ENCODE results near the gene CACNA1C.

CACNA1C gene

DNA sequence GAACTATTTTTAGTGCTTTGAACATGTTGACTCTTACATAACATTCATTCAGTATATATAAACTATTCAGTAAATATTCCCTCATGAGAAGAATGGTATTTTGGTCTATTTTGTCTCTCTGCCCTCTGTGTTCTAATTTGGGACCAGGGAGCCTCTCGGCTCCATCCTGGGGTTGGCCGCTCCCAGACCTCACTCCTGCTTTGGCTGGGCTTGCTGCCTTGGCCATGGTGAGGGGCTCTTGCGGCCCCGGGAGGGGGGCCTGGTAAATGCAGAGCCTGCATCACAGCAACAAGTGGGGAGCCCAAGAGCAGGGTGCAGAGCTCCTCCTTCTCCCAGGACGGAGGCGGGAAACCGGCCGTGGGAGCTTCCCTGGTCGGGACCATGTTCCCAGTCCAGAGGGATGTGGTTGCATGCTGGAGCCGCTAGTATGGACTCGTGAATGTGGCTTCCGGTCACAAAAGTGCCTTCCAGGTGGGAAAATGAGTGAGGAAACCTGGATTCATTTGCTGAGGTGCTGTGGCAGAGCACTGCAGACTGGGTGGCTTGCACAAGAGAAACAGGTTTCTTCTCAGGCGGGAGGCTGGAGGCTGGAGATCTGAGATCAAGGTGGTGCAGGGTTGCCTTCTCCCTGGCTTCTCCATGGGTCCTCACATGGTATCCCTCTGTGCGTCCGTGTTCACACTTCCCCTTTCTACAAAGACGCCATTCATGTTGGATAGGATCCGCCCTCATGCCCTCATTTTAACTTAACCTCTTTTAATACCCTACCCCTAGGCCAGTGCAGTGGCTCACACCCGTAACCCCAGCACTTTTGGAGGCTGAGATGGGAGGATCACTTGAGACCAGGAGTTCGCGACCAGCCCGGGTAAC lies 250.2 kb downstream of the CACNA1C start:
- DNase-seq, result no peak

DNA sequence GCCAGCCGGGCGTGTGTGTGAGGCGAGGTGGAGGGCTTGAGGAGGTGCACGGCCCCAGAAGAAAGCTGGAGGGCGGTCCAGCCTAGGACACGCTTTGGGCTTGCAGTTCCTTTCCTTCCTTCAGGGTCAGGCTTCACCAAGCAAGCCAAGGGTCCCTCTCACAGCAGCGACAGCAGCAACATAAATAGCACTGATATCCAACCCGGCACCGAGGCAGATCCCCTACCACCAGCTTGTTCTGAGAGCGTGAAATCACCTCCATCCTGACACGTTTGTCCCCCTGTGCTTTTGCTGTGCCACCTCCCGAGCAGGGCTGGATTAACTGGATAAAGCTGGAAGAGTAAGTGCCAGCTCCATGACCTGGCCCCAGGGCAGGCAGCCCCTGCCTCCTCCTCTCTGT lies 251.4 kb downstream of the CACNA1C start:
- DNase-seq, result no peak

DNA sequence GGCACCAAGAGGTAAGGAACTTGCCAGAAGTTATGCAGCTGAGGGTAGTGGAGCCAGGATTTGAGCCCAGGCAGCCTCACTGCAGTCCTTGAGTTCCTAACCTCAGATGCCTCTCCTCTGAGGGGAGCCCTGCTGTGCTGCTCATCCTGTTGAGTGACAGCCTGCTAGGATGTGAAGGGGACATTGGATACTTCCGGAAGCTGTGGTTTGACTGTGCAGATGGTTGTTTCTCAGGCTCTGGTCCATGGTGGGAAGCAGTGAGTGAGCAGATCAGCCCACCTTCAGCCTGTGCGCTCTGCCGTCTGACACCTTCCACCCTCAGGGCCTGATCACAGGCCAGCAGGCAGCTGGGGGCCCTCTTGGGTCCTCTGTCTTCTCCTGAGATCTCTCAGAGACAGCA lies 253.2 kb downstream of the CACNA1C start:
- no peak for DNase-seq

DNA sequence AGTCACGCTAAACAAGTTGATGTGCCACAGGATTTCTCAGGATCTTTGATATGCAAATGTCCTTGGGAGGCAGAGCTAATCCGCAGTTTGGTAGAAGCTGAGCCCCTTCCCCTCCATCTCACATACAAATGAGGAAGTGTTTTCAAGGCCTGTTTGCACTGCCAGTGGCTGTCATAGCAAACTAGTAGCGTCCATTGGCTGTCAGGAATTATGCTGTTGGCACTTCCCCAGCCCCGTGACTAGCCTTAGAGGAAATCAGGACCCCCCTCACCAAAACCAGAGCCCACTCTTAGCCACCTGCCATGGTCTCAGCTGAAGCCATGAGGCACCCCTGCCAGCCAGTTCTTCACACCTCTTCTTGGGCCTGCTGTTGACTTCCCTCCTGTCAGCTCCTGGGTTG lies 253.9 kb downstream of the CACNA1C start:
- no peak for DNase-seq

DNA sequence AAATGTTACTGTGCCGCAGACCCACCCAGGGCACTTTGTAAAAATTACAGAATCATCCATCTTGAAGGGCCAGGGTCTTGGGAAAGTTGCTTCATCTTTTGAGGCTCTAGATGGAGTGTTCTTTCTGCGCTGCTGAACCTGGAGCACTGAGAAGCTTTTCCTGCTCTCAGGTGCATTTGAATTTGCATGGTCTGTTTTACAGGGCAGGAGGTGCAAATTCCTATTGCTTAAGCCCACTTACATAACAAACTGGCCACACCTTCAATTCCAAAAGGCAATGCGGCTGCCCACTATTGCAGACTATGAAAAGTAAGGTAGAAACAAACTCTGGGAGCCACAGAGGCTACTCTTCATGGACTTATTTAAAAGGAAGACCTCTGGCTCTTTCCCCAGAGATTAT lies 254.8 kb downstream of the CACNA1C start:
- no peak for DNase-seq

DNA sequence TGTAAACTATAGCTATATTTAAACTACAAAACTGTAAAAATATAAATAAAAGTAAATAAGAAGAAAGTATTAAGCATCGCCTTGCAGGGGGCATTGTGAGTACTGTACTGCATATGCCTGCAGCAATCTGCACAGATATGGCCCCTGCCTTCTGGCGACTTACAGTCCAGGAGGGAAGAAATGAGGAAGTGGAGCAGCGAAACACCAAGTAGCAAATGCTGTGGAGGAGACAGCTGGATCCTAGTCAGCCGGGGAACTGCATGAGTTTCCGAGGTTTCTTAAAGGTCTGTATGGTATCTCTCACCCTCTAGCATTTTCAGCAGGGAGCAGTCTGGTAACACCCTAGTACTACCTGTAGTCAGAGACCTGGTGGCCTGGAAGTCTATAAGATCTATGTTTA lies 256.9 kb downstream of the CACNA1C start:
- no peak for DNase-seq

DNA sequence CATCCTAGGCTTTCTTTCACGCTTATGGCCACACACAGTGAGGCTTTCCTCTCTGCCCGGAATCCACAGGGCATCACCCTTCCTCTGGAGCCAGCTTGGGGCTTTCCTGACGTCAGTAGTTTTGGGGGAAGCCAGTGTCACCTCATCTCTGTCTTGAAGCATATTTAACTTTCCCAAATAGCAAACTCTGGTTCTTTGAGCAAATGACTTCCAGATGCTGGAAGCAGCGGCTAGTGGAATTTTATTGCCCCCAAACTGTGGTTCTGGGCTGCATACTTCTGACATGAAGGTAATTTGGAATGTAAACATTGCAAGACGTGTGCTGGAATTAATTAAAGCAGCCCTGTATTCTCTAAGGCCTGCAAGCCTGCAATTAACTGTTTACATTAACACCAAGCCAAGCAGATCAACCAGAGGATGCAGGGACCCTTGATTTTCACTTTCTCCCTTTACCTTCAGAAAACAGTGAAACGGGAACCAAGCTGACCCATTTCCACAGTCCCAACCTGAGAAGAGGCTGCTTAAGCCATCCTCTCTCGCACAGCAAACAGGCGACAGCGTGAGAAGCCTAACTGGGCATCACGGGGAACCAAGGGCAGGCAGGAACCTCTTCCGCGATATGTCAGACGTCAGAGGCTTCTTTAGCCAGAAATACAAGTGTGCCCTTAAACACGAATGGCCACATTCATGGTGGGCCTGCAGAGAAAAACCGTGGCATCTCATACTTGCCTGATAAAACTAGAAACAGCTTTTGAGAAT lies 258.4 kb downstream of the CACNA1C start:
- no peak for DNase-seq

DNA sequence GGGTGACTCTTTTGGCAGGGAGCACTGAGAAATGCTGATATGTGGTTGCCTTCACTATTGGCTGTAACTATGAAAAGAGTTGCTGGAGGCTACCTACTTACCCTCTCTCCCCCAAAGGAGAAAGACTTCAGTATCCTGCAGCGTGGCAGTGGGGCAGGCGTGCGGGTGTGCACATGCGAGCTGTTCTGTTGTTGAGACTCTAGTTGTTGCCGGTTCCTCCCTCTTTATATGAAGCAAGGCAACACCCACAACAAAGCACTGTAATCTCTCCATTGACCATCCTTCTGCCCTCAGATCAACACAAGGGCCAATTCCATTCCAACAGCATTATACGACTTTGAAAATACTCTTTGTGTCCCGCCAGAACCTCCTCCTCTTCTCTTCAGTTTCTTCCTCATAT lies 259.4 kb downstream of the CACNA1C start:
- DNase-seq, result no peak

DNA sequence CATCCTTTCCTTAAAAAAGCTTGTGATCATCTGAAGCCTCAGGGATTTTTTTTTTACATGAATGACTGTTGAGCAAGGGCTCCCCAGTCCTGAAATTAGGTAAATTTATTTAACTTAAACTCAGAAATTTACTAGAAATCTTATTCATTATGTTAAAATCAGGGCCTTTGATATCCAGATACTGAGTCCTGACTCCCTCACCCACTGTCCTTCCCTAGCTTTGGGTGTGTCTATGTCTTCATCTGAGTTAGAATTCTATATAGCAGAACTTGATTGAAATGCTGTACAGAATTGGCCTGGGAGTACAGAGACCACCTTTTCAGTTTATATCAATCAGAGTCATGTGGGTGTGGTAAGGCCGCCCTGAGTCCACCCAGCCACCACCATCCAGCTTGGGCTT lies 260.0 kb downstream of the CACNA1C start:
- DNase-seq, result no peak

DNA sequence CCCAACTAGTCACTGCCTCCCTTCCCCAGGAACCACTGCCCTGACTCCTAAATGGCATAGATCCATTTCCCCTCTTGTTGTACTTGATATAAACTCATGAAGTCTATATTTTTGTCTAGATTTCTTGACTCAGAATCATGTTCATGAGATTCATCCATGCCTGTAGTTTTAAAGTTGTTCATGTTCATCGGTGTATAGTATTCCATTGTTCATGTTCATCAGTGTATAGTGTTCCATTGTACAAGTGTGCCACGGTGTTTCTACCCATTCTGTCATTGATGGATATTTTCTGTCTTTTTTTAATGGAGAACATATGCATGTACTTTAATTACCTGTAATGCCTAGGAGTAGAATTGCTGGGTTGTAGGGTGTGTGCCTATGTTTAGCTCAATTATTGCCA lies 261.7 kb downstream of the CACNA1C start:
- DNase-seq, result no peak

DNA sequence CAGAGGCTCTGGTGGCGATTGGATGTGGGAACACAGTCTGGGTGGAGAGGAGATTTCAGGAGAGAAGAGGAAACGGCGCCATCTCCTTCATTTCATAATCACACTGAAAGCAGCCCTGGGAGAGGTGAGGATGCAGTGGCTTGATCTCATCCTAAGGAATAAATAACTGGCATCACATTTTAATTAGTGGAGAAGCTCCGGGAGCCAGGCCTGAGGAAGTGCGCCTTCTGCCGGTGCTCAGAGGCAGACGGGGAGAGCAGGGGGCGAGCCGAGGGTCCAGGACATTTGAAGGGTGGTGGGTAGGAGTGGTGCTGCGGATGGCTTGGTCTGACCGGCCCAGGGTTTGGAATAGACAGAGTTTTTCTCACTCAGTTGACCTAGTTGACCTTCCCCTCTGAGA lies 265.0 kb downstream of the CACNA1C start:
- DNase-seq, result no peak

DNA sequence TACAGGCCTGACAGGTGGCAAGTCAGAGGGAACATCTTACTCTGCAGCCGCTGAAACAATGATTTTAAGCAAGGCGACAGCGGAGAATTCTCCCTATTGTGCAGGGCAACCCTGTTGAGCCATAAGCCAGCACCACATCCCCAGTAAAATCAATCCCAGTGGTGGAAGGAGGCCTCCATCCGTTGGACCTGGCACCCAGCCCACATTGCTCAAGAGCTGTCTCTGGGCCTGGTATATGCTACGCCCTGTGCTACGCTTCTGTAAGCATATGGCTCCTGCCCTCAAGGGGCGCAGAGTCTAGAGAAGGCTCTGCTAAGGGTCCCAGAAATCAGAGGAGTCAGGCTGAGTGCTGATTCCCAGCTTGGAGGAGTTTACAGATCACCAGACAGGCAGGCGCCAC lies 265.5 kb downstream of the CACNA1C start:
- no peak for DNase-seq

DNA sequence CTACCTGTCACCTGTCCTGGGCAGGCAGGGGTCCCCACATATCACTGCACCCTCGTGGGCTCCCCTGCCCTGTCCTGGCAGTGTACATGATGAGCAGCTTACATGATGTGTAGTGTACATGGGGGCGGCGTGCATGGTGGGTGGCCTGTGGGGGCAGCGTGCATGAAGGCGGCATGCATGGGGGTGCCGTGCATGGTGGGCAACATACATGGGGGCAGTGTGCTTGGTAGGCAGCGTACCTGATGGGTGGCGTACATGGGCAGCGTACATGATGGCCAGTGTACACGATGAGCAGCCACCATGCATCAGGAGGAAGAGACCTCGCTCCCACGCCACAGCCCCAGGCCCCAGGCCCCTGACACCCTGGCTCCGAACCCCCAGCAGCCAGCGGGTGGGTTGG lies 266.3 kb downstream of the CACNA1C start:
- DNase-seq, result no peak

DNA sequence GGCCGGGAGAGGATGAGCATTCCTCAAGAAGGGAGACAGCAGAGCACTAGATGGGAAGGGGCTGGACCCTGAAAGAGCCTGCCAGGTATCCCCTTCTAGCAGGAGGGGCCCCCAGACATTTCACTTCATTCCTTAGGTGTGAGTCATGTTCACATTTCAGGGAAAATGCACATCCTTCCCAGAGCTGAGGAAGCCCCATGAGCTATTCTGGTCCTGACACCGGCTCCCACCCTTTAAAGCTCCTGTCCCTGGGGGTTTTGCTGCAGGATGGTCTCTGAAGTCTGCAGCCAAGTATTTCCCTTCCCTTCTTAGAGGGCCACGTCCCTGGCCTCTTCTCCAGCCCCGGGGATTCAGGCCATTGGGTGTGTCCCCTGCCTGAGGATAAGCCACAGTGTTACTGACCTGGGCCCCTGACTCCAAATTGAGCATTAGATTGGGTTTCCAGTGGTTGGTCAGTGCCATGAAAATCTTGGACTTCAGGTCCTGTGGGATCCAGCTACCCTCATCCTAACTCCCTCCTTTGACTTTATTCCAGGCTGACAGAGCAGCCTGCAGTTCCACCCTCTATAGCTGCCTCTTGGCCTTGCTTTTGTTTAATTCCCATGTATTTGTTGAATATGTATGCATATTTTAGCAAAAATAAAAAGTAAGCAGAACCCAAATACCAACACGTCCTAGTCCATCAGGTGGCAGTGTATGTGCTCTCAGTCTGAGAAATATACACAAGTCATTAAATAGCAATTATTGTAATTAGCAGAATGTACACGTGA lies 267.1 kb downstream of the CACNA1C start:
- no peak for DNase-seq

DNA sequence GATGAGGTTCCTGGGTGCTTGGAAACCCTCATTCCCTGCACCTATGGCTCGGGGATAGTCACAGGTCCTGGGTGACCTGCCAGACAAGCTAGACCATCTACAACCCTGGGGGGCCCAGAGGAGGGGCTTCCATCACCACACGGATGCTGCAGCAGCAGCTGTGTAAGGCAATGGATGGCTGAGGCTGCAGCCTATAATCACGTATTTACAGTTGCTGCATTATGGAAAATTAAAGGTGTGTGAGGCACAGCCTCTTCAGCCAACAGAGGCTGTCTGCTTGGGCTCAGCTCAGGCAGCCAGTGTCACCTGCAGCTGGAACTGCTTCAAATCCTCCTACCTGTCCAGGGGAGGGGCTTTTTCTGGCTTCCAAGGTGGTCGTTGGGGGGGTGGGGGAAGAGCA lies 268.1 kb downstream of the CACNA1C start:
- DNase-seq, result no peak

DNA sequence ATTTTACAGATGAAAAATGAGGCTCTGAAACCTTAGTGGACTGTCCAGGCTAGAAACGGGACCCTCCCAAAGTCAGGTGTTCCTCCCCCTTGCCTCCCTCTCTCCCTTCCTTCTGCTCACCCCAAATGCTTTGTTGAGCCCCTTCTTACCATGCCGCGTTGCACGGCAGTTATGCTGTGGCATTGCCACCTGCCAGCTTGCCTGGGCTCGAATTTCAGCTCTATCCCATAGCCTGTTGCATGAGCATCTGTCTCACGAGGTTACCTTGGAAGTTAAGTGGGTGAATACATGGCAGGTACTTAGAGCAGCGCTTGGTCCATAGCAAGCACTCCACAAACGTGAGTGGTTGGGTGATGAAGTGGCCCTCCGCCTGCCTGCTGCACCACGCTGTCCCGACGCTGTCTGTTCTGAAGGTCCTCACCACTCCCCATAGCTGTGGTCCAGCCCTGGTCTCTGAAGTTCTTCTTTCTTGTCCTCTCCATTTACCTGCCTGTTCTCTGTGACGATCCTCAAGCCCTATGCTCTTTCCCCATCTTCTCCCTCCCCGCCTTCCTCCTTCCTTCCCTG lies 269.9 kb downstream of the CACNA1C start:
- DNase-seq, result no peak

DNA sequence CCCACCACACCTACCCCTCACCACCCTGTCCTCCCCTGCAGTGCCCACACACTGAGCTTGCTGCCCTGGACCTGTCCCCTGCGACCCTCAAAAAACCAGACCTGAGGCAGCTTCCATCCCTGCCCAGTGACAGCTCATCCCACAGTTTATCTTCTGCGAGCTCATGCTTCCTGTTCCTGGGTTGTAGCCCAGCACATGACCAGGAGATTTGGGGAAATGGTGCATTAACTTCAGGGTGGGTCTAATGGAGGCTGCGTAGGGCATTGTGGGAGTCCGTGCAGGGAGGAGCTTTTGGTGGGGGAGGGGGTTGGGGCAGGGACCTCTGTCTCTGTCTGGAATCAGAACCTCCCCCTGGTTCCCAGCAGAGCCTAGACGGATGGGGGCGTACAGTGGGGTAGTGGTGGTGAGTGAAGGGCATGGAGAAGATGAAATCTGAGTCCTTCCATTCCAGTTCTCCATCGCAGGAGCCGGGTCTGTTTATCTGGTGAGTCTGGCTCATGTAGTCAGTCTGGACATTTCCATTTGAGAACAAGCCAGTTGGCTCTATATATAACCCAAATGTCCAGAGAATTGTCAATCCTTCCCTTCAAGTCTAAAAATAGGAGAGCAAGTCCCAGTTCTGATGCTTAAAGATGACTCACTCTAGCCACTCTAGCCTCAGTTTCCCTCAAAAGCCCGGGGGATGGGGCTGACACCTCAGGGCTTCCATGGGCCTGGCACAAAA lies 270.9 kb downstream of the CACNA1C start:
- no peak for DNase-seq

DNA sequence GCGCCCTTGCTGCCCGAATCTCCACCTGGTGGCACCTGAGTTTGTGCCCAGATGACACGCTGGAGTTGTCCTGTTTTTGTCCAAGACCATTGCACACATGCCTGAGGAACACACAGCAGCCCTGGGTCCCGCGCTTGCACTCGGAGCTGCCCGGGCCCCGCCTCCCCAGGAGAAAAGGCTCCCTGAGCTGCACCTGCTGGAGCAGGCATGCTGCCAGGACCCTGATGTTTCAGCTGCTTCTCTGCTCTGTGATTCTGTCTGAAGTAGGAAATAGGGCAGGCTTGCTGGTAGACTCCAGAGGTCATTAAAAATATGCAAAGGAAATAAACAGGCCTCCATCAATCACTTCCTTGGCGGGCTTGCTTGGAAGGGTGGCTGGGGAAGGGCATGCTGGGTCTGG lies 271.6 kb downstream of the CACNA1C start:
- DNase-seq, result peak; percentile 21

DNA sequence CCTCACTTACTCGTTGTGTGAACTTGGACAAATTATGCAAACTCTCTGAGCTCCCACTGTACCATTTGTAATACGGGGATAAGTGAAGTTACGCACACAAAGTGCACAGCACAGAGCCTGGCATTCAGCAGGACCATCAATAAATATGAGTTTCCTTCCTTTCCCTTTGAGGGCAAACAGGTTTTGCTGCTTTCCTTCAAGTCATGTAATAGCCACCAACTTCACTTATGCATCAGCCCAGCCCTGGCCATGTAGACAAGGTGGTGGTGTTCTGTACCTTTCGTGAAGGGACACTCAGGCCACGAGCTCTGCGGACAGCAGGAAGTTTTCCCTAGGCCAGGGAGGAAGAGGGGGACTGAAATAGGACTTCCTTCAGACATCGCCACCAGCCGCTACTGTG lies 272.7 kb downstream of the CACNA1C start:
- DNase-seq, result no peak

DNA sequence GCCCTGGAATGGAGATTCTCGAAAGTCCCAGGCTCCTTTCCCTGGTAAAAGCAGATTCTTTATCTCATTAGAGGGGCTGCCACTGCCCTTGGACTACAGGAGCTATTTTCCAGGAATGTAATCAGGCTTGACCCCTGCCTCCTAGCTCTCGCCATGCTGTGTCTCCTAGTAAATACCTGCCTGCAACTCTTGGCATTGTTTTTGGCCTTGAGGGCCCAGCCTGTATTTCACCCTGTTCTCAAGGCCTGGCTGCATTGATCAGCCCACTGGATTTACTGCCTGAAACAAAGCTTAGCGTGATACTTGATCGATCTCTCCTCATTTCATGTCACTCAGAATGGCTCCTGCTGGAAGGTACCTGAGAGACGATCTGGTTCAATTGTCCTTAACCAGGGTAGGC lies 273.7 kb downstream of the CACNA1C start:
- DNase-seq, result no peak

DNA sequence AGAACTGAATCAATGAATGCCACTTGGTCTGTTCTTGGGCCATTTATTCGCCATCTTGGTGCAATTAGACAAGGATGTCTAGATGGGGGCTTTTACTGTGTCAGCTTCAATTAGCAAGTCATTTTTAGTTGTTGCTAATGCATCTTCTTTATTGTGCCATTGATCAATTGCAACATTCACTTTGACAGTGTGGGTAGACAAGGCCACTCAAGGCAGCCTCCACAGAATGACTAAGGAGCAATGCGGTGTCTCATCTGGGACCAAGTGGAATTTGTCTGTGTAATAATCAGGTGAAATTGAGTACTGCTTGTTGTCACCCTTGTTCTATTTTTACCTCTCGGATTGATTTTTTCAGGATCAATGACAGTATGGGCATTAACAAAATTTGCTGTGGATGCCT lies 275.9 kb downstream of the CACNA1C start:
- no peak for DNase-seq

DNA sequence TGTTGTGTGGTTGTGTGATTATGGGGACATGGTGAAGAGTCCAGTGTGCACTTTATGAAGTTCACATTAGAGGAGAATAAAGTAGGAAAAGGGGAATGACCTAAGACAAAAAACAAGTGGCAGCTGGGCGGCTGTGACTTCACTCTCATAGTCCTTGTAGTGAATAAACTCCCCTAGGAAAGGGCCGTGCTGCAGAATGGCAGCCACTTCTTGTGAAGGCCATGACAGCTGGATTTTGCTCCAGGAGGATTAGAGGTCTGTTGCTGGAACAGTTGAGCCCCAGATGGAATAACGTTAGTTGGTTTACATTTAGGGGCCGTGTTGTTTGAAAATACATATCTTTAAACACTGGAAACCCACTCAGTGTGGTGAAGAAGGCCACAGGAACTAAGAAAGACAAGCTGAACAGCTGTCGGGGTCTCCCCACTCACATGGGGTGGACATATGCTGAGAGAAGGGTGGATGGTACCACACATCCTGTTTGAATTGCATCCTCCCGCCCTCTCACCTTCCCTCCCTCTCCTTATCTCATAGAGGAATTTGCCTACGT lies 276.9 kb downstream of the CACNA1C start:
- DNase-seq, result no peak

All from NCI-H146 (cell line).